ENCODE data around the gene PDSS2. TPM values are rescaled to one million over a fixed set of nuclear protein-coding genes. Genes with fewer than 3 reads are reported as not detected.
"Not testable (repeated sequence)": the region's sequence is repeated elsewhere in the genome, so short reads cannot be mapped to it uniquely, and the experiment has no call there.

Gene PDSS2
- total RNA-seq, 1 experiment from 2014 or later = 17.8 TPM

DNA sequence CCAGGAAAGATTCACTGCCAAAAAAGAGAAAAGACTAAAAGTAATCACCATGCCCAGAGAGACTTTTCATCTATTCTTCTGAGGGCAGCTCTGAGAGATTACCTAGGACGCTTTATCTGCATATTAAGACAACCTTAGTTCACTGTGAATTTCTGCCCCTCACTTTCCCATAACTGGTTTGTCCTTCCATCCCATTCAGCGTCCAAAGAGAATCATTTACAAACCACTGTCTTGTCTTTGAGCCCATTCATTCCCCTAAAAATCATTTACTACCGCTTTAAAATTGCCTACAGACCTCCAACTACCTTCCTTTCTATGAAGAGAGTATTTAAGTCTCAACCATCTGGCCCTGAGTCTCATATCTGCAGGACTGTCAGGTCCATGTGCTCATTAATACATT lies 149.0 kb downstream of the PDSS2 start:
- no peak overlapping the region for H3K4me3 ChIP-seq
- ChIA-PET POLR2A (ENCODE audit: unreplicated experiment) (interaction anchor here (0.6 kb wide), 1 partner anchor 14 kb away, joined by 3 read pairs; no protein-coding TSS in a partner anchor), CTCF (no interaction called here)
- no peaks in the 10 kb centered on the region for H3K27me3 ChIP-seq (ENCODE audit: insufficient read depth, low read depth)
- peaks cover 5% of the 10 kb centered on the region for H3K4me1 ChIP-seq (replicated peaks; ENCODE audit: insufficient read depth)
- no peak overlapping the region for H3K4me2 ChIP-seq
- H4K20me1 ChIP-seq (ENCODE audit: insufficient read depth) = peaks cover 5% of the 10 kb centered on the region; the same call in 1 of the 2 replicates
- no peak for DNase-seq
- TF ChIP-seq EZH2 (IDR thresholded peaks at IDR 0.05; ENCODE audit: low read depth) = no peak
- TF ChIP-seq, protein P1, sequence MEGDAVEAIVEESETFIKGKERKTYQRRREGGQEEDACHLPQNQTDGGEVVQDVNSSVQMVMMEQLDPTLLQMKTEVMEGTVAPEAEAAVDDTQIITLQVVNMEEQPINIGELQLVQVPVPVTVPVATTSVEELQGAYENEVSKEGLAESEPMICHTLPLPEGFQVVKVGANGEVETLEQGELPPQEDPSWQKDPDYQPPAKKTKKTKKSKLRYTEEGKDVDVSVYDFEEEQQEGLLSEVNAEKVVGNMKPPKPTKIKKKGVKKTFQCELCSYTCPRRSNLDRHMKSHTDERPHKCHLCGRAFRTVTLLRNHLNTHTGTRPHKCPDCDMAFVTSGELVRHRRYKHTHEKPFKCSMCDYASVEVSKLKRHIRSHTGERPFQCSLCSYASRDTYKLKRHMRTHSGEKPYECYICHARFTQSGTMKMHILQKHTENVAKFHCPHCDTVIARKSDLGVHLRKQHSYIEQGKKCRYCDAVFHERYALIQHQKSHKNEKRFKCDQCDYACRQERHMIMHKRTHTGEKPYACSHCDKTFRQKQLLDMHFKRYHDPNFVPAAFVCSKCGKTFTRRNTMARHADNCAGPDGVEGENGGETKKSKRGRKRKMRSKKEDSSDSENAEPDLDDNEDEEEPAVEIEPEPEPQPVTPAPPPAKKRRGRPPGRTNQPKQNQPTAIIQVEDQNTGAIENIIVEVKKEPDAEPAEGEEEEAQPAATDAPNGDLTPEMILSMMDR (conservative IDR thresholded peaks at IDR 0.05) = no peak
- BruUV-seq (replicated peaks) = no TSS peak
- H3F3A ChIP-seq (ENCODE audit: insufficient read depth, low read depth) = no peaks in the 10 kb centered on the region; the same call in 1 of the 2 replicates
- intact Hi-C loops (cut with micrococcal nuclease; ENCODE audit: unreplicated experiment) = no loop called here
- no peaks in the 10 kb centered on the region for H3K79me2 ChIP-seq (ENCODE audit: low read depth)
- H3K36me3 ChIP-seq (ENCODE audit: low read depth) = no peaks in the 10 kb centered on the region
- H3K9me2 ChIP-seq (ENCODE audit: insufficient read depth) = no peaks in the 10 kb centered on the region
- no peak overlapping the region for H2AFZ ChIP-seq
- H3K9me3 ChIP-seq (ENCODE audit: insufficient read depth, low read depth) = no peaks in the 10 kb centered on the region
- H3K27ac ChIP-seq = no peak overlapping the region

DNA sequence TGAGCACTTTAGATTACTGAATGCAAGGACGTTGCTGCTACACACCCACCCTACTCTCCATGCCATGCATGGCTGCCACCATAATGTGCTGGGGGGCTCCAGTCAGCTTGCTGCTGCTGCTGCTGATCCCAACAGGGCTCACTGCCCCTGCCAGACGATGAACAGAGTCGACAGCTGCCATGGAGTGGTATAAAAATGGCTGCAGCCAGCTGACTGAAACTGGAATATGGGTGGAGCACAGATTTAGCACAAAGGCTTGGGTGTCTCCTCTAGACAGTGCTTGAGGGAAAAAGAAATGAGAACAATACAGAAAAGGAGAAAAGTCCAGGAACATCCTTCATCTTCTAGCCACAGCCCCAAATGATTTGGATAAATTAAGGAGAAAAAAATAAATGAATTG lies 150.7 kb downstream of the PDSS2 start:
- Histone ChIP-seq H3K4me3 (no peak overlapping the region), H2AFZ (no peak overlapping the region), H3K4me2 (no peak overlapping the region), H3K27me3 (ENCODE audit: insufficient read depth, low read depth) (no peaks in the 10 kb centered on the region), H3K4me1 (replicated peaks; ENCODE audit: insufficient read depth) (peaks cover 19% of the 10 kb centered on the region), H3K79me2 (ENCODE audit: low read depth) (no peaks in the 10 kb centered on the region; the same call in 1 of the 2 replicates), H4K20me1 (ENCODE audit: insufficient read depth) (no peaks in the 10 kb centered on the region), H3K9me2 (ENCODE audit: insufficient read depth) (no peaks in the 10 kb centered on the region), H3F3A (ENCODE audit: insufficient read depth, low read depth) (peaks cover 11% of the 10 kb centered on the region; the same call in 1 of the 2 replicates), H3K27ac (no peak overlapping the region), H3K9me3 (ENCODE audit: insufficient read depth, low read depth) (no peaks in the 10 kb centered on the region), H3K36me3 (ENCODE audit: low read depth) (no peaks in the 10 kb centered on the region)
- CTCF ChIA-PET = no interaction called here
- BruUV-seq (replicated peaks) = no TSS peak
- no peak for DNase-seq
- no peak for TF ChIP-seq EZH2 (IDR thresholded peaks at IDR 0.05; ENCODE audit: low read depth)
- TF ChIP-seq, protein P1 (conservative IDR thresholded peaks at IDR 0.05) = no peak
- intact Hi-C loops (cut with micrococcal nuclease; ENCODE audit: unreplicated experiment) = no loop called here
- POLR2A ChIA-PET (ENCODE audit: unreplicated experiment) = no interaction called here

DNA sequence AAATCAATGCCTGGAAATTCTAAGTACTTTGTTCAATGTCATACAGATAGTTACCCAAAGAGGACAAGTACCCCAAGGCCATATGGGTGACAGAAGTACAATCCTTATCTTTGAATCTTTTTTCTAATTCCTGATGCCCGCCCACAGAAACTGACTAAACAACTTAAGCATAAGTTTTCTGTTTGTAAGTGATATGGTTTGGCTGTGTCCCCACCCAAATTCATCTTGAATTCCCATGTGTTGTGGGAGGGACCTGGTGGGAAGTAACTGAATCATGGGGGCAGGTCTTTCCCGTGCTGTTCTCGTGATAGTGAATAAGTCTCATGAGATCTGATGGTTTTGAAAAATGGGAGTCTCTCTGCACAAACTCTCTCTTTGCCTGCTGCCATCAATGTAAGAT lies 153.4 kb downstream of the PDSS2 start:
- Histone ChIP-seq H3F3A (ENCODE audit: insufficient read depth, low read depth) (peaks cover 11% of the 10 kb centered on the region; the same call in 1 of the 2 replicates), H3K4me1 (replicated peaks; ENCODE audit: insufficient read depth) (peaks cover 19% of the 10 kb centered on the region)
- H3K9me3 ChIP-seq (ENCODE audit: insufficient read depth, low read depth); H3K4me3 ChIP-seq; POLR2A ChIA-PET (ENCODE audit: unreplicated experiment); H3K4me2 ChIP-seq; CTCF ChIA-PET; BruUV-seq (replicated peaks); intact Hi-C loops (cut with micrococcal nuclease; ENCODE audit: unreplicated experiment); H3K36me3 ChIP-seq (ENCODE audit: low read depth); DNase-seq; H3K79me2 ChIP-seq (ENCODE audit: low read depth); H2AFZ ChIP-seq; H3K27me3 ChIP-seq (ENCODE audit: insufficient read depth, low read depth); H3K27ac ChIP-seq; H4K20me1 ChIP-seq (ENCODE audit: insufficient read depth); H3K9me2 ChIP-seq (ENCODE audit: insufficient read depth): not testable (repeated sequence)

DNA sequence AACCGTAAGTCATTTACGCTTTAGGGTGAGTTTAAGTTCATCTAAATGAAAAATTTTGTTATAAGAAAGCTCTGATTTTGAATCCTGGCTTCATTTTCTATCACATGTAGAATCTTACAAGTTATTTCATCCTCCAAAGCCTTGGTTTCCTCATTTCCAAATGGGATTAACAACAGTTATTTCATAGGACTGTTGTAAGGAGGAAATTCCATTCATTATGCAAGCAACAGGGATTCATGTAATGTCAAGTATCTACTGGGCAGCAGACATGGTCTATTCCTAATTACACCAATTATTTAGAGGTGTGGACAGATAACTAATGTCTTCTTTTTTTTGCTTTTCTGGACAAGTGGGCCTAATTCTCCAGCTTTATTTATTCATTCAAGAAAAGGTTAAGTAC lies 154.0 kb downstream of the PDSS2 start:
- DNase-seq = no peak
- peaks cover 19% of the 10 kb centered on the region for H3K4me1 ChIP-seq (replicated peaks; ENCODE audit: insufficient read depth)
- H3K79me2 ChIP-seq (ENCODE audit: low read depth) = no peaks in the 10 kb centered on the region; the same call in 1 of the 2 replicates
- no peaks in the 10 kb centered on the region for H4K20me1 ChIP-seq (ENCODE audit: insufficient read depth)
- no peak overlapping the region for H3K4me3 ChIP-seq
- H3K36me3 ChIP-seq (ENCODE audit: low read depth) = no peaks in the 10 kb centered on the region
- ChIA-PET POLR2A (ENCODE audit: unreplicated experiment) (no interaction called here), CTCF (no interaction called here)
- TF ChIP-seq, protein P1 (conservative IDR thresholded peaks at IDR 0.05) = no peak
- TF ChIP-seq EZH2 (IDR thresholded peaks at IDR 0.05; ENCODE audit: low read depth) = no peak
- no TSS peak for BruUV-seq (replicated peaks)
- no peaks in the 10 kb centered on the region for H3K9me3 ChIP-seq (ENCODE audit: insufficient read depth, low read depth)
- peaks cover 11% of the 10 kb centered on the region; the same call in 1 of the 2 replicates for H3F3A ChIP-seq (ENCODE audit: insufficient read depth, low read depth)
- H2AFZ ChIP-seq = no peak overlapping the region
- no peaks in the 10 kb centered on the region for H3K27me3 ChIP-seq (ENCODE audit: insufficient read depth, low read depth)
- intact Hi-C loops (cut with micrococcal nuclease; ENCODE audit: unreplicated experiment) = no loop called here
- 0 out of 2 replicates have a peak overlapping the region, but pooled peaks have one; percentile 55 for H3K27ac ChIP-seq
- no peaks in the 10 kb centered on the region for H3K9me2 ChIP-seq (ENCODE audit: insufficient read depth)
- peak overlapping the region; percentile 40; the same call in 1 of the 2 replicates for H3K4me2 ChIP-seq
